ENCODE data around the gene TANC1. TPM values are rescaled to one million over a fixed set of nuclear protein-coding genes. Genes with fewer than 3 reads are reported as not detected.

The TANC1 gene
- total RNA-seq, 2 donors from 2014 or later: 70.1 to 86.1 TPM

- no peaks in the 10 kb centered on the region for H3K36me3 ChIP-seq
- no peak overlapping the region for H3K4me3 ChIP-seq
- ATAC-seq (ENCODE audit: insufficient number of reproducible peaks, low FRiP score, low read depth) (no peak), DNase-seq (ENCODE audit: low spot score) (no peak)
- peaks cover 7 to 11% of the 10 kb centered on the region in 2 donors for H3K4me1 ChIP-seq (ENCODE audit: control insufficient read depth in 1 of 2, low read depth in 2 of 2)
- no peaks in the 10 kb centered on the region for H3K27me3 ChIP-seq (replicated peaks; ENCODE audit: insufficient read depth)
- no peaks in the 10 kb centered on the region for H3K9me3 ChIP-seq
- TF ChIP-seq CTCF (IDR thresholded peaks at IDR 0.05): no peak
- no peak overlapping the region for H3K27ac ChIP-seq
Observed at GRCh38 chr2:159246325-159246988, 278.0 kb downstream of the TANC1 start.

GRCh38 chr2:159249990-159250715 is 281.7 kb downstream of the TANC1 start:
- DNase-seq (ENCODE audit: low spot score) (peak; percentile 43), ATAC-seq (ENCODE audit: insufficient number of reproducible peaks, low FRiP score, low read depth) (peak; percentile 58)
- TF ChIP-seq CTCF (IDR thresholded peaks at IDR 0.05): no peak
- Histone ChIP-seq H3K4me3 (peak overlapping the region; percentile 51), H3K27me3 (replicated peaks; ENCODE audit: insufficient read depth) (no peaks in the 10 kb centered on the region), H3K27ac (peak overlapping the region; percentile 78 to 84), H3K9me3 (no peaks in the 10 kb centered on the region), H3K4me1 (ENCODE audit: control insufficient read depth in 1 of 2, low read depth in 2 of 2) (peaks cover 7 to 11% of the 10 kb centered on the region in 2 donors), H3K36me3 (no peaks in the 10 kb centered on the region)

GRCh38 chr2:159251296-159252173 is 283.1 kb downstream of the TANC1 start:
- no peak for ATAC-seq (ENCODE audit: insufficient number of reproducible peaks, low FRiP score, low read depth)
- H3K9me3 ChIP-seq: no peaks in the 10 kb centered on the region
- H3K36me3 ChIP-seq: no peaks in the 10 kb centered on the region
- DNase-seq (ENCODE audit: low spot score): no peak
- H3K27me3 ChIP-seq (replicated peaks; ENCODE audit: insufficient read depth): no peaks in the 10 kb centered on the region
- peaks cover 7 to 11% of the 10 kb centered on the region in 2 donors for H3K4me1 ChIP-seq (ENCODE audit: control insufficient read depth in 1 of 2, low read depth in 2 of 2)
- no peak overlapping the region for H3K4me3 ChIP-seq
- H3K27ac ChIP-seq: peak overlapping the region in 1 of 2 donors; percentile 84
- no peak for TF ChIP-seq CTCF (IDR thresholded peaks at IDR 0.05)

- DNase-seq (ENCODE audit: low spot score): no peak
- Histone ChIP-seq H3K27ac (no peak overlapping the region), H3K36me3 (peaks cover 2% of the 10 kb centered on the region), H3K27me3 (replicated peaks; ENCODE audit: insufficient read depth) (no peaks in the 10 kb centered on the region), H3K9me3 (no peaks in the 10 kb centered on the region), H3K4me3 (no peak overlapping the region), H3K4me1 (ENCODE audit: control insufficient read depth in 1 of 2, low read depth in 2 of 2) (peaks cover 7 to 11% of the 10 kb centered on the region in 2 donors)
- TF ChIP-seq CTCF (IDR thresholded peaks at IDR 0.05): no peak
- no peak for ATAC-seq (ENCODE audit: insufficient number of reproducible peaks, low FRiP score, low read depth)
Observed at GRCh38 chr2:159252905-159253304, 284.5 kb downstream of the TANC1 start.

- H3K4me1 ChIP-seq (ENCODE audit: control insufficient read depth in 1 of 2, low read depth in 2 of 2): no peaks in the 10 kb centered on the region
- H3K36me3 ChIP-seq: peaks cover 2% of the 10 kb centered on the region
- no peak overlapping the region for H3K4me3 ChIP-seq
- no peaks in the 10 kb centered on the region for H3K27me3 ChIP-seq (replicated peaks; ENCODE audit: insufficient read depth)
- no peak for DNase-seq (ENCODE audit: low spot score)
- H3K9me3 ChIP-seq: no peaks in the 10 kb centered on the region
- no peak for TF ChIP-seq CTCF (IDR thresholded peaks at IDR 0.05)
- no peak for ATAC-seq (ENCODE audit: insufficient number of reproducible peaks, low FRiP score, low read depth)
- no peak overlapping the region for H3K27ac ChIP-seq
Observed at GRCh38 chr2:159256159-159256558, 287.7 kb downstream of the TANC1 start.

Data from thoracic aorta (tissue), 2 donors.